KG1 (cell line): ENCODE measurements around the gene CHKA.

Source experiments
- DNase-seq: peaks from one replicate; lab custom pipeline; 2025; lab: John Stamatoyannopoulos, UW

CHKA gene

GRCh38 chr11:68121067-68121899 lies at the start of gene CHKA:
Gene CHKA, minus strand, starts transcription at chr11:68121388. Its CDS starts 211 bp downstream, at chr11:68121177.
- DNase-seq = peak; percentile 92

GRCh38 chr11:68169442-68169841 lies 48.3 kb upstream of the CHKA start:
- no peak for DNase-seq

DNA sequence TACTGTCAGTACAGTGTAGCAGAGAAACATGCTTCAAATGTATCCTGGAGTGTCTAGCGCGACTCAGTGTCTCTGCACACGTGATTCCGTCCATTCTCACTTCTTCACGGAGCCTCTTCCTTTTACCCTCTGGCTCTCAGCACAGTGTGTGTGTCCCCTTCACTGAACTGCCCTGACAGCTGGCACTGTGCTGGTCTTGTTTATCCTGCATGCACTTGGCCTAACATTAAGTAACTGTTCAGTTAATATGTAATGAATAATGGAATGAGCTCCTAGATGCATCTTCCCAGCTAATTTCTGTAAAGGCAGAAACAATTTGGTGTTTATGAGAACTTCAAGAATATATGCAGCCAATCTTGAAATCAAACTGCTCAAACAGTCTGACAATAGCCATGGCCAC lies 47.5 kb upstream of the CHKA start:
- no peak for DNase-seq

DNA sequence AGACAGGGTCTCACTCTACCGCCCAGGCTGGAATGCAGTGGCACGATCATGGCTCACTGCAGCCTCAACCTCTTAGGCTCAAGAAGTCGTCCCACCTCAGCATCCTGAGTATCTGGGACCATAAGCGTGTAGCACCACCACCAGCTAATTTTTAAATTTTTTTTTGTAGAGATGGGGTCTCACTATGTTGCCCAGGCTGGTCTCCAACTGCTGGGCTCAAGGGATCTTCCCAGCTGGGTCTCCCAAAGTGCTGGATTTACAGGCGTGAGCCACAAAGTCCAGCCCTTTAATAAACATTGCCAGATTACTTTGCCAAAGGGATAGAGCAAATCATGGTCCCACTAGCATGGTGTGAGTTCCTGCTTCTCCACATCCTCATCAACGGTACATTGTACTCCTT lies 46.3 kb upstream of the CHKA start:
- no peak for DNase-seq

DNA sequence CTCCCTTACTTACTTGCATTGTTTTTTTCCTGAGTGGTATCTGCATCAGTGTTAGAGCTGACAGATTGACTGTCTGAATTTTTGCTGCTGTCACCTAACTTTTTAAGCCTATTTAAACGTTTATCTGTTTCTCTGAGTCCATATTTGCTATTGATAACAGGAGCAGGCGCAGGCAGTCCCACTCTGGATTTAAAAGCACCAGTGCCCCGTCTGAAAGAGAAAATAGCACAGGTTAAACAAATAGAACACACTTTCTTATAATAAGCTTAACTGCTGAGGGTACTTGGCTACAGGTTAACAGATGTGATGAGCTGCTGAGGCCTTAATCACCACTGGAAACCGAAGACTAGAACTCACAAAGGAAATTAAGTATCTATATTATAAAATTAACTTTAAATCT lies 45.8 kb upstream of the CHKA start:
- DNase-seq = no peak

- DNase-seq = no peak
Observed at GRCh38 chr11:68165601-68166000, 44.4 kb upstream of the CHKA start.

DNA sequence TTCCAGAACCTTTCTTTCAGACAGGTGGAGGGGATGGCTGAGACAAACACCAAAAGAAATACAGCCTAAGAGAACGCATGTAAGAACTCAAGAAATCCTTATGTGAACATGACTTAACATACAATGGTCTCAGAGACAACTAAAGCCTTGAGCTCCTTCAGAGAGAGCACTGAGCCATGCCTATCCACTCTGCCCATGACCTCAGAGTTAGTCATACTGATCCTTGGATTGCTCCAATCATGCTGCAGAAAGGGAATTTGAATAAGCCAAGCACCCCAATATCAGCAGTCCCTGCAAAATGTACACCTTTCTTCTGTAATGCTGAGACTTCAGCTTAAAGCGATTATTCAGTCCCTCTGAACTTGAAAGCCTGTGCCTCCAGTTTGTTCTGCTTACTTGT lies 43.2 kb upstream of the CHKA start:
- no peak for DNase-seq

GRCh38 chr11:68163691-68164090 lies 42.5 kb upstream of the CHKA start:
- DNase-seq = no peak

DNA sequence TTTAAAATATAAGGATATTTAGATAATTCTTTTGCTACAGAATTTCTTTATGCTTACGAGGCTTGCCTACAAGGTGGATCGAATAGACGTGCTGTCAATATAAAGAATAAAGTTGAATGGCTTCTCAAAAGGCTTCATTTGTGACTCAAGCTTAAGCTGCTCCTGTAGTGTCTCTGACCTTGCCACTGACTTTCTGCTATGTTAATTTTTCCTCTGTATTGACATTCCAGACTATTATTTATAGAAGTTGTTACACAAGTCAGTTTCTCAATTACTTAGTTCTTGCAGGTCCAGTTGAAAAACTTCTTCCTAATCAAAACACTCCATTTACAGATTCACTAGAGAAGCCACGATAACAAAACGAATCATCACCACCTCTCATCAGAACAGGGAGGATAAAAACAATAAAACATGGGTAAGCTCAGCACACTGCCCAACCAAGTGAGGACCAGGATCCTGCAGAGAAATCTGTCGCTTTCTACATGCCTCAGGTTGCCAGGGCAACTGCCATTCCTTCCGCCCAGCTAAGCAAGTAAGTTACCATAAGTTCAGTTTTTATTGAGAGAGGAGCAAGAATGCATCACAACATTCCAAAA lies 39.0 kb upstream of the CHKA start:
- DNase-seq = no peak

DNA sequence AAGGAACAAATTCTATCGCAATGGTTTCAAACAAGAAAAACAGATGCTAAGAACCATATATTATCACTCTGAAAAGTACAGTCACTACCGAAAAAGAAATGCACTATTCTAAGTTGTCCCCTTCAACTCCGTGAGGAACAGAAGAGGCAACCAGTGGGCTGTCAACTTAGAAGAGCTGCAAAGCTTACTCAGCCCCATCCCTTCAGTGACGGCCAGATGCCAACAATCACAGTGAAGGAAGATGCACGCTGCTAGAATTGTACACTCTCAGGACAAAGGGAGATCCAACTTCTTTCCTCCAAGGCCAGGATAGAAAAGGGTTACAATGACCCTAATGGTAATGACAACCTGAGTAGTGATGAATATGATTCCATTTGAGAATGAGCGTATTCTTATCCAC lies 38.5 kb upstream of the CHKA start:
- no peak for DNase-seq

- no peak for DNase-seq
Observed at GRCh38 chr11:68159161-68159560, 38.0 kb upstream of the CHKA start.

DNA sequence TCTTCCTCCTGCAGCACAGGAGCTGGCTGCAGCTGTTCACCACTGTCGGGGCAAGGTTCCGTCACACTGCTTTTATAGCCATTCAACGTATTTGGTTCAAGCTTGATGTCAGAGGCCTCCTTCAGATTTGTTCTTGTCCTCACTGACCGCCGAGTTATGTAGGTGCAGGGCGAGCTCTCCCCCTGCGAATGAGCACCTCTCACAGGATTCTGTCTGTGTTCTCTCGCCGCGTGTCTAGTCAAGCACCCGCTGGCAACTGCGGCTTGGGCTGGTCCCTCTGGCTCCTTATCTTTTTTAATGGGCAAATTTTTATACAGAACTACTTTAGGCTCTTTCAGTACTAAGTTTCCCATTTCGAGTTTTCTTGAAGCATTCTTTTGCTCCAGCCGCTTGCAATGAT lies 37.4 kb upstream of the CHKA start:
- no peak for DNase-seq

GRCh38 chr11:68153742-68154141 lies 32.6 kb upstream of the CHKA start:
- no peak for DNase-seq

DNA sequence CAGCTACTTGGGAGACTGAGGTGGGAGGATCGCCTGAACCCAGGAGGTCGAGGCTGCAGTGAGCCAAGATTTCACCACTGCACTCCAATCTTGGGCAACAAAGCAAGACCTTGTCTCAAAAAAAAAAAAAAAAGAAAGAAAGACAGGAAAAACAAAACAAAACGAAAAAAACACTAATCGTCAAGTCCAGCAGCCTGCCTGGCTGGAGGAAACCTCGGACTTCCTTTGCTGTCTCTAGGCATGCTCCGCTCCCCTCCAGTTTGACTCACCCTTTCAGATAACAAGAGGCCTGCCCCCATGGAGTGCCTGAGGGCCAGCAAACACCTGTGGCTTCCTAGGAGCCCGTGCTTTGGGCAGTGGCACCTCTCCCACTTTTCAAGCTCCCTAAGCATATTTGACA lies 28.8 kb upstream of the CHKA start:
- DNase-seq = peak; percentile 26

DNA sequence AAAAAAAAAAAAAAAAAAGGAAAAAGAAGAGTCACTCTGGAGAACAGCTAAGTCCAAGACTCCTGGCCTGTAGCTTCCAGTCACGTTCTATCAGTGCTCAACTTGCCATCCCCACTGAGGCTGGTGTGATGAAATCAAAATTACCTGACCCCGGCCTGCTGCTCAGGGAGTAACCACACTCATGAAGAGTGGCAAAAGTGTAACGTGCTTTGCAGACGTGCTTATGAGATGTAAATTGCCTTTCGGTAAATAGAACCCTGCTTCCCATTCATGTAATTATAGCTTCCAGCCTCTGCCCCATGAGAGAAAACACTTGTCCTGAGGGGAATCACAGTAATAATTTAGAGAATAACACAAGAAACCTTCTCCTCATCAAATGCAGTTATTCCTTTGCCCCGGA lies 28.2 kb upstream of the CHKA start:
- DNase-seq = no peak

- DNase-seq = no peak
Observed at GRCh38 chr11:68148879-68149278, 27.7 kb upstream of the CHKA start.

GRCh38 chr11:68148071-68148805 lies 27.1 kb upstream of the CHKA start:
- no peak for DNase-seq

DNA sequence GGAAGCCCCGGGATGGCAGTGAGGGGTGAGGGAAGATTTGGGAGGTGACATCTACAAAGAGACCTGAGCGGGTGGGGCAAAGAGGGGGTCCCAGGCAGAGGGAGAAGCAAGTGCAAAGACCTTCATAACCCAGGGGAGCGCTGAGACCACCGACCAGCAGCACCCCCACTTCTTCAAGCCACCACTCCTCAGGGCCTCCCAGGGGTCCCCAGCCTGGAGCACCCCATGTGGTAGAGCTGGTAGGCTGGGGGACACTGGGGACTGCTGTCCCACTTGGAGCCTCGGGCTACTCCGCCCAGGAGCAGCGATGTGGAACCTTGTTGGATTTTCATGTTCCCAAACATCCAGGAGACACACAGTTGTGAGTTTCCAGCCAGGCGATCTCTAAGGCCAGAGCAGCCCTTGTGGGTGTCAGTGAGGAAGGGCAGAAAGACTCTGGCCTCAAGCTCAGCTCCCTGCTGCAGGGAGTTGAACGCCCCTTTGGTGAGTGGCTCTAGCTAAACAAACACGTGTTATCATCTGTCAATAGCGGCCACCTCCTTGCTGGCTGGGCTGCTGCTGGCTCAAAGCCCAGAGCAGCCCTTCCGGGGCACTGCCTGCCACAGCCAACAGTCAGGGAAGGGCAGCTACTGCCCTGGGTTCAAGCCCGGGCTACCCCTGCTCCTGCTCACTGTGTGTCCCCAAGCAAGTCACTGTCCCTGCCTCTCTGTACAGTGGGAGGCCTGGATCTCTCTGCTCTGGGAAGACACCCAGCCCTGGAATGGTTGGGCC lies 25.7 kb upstream of the CHKA start:
- DNase-seq = peak; percentile 77

DNA sequence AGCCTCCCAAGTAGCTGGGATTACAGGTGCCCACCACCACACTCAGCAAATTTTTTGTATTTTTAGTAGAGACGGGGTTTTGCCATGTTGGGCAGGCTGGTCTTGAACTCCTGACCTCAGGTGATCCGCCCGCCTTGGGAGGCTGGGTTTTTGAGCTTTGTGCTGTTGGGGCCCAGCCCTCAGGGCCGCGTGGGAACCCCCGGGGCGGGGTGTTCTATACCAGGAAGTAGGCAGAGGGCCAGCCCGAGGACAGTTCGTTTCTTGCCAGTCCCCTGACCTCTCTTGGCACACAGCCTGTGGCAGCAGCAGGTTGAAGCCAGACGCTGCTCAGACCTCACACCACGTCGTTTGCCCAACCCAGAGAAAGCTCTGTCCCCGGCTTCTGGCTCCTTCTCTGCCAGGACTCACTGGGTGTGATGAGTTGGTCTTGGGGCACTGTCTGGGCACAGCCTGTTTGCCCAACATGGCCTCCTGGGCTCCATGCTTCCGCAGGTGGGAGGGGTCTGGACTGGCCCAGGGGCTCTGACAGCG lies 24.9 kb upstream of the CHKA start:
- DNase-seq = no peak

- DNase-seq = no peak
Observed at GRCh38 chr11:68145120-68145866, 24.1 kb upstream of the CHKA start.

DNA sequence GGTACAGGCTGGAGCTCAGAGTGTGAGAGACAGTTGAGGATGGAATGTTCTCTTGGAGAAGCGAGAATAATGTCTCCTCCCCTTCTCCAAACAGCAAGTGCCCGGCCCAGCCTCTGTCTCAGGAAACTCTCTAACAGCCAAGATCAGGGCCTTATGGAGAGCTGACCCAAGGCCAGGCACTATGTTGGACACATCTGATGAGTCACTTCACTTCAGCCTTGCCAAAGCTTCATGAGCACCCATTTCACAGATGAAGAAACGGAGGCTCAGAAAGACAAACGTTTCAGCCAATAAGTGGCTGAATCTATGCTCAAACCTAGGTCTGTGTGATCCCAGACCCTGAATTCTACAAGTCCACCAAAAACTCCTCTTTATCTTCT lies 22.1 kb upstream of the CHKA start:
- DNase-seq = no peak
